ENCODE data around the gene GPER1.
A peak's percentile ranks its signal among the peaks of the same experiment; 100 is the strongest.

The GPER1 gene

DNA sequence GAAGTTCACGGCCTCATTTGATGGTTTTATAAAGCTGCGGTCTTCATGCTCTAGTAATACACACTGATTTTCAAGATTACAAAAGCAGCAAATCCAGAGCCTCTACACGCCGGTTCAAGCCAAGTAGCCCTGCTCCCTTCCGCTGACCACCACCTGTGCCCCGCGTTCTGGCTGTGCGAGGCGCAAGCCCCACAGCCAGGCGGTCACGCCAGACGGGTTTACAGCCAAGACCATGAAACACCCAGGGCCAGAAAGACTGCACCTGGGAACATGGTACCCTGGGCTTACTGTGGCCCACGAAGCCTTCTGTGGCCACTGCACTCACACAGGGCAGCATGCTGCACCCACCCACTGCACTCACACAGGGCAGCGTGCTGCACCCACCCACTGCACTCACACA lies 33.6 kb downstream of the GPER1 start:
- H3K4me3 ChIP-seq (ENCODE audit: low read depth, low read length) = no peak overlapping the region
- TF ChIP-seq MYC (IDR thresholded peaks at IDR 0.05; ENCODE audit: low read depth, low read length) (no peak), POLR2A (IDR thresholded peaks at IDR 0.05; ENCODE audit: extremely low read depth, insufficient read length) (no peak)
- TF ChIP-seq, protein P1, sequence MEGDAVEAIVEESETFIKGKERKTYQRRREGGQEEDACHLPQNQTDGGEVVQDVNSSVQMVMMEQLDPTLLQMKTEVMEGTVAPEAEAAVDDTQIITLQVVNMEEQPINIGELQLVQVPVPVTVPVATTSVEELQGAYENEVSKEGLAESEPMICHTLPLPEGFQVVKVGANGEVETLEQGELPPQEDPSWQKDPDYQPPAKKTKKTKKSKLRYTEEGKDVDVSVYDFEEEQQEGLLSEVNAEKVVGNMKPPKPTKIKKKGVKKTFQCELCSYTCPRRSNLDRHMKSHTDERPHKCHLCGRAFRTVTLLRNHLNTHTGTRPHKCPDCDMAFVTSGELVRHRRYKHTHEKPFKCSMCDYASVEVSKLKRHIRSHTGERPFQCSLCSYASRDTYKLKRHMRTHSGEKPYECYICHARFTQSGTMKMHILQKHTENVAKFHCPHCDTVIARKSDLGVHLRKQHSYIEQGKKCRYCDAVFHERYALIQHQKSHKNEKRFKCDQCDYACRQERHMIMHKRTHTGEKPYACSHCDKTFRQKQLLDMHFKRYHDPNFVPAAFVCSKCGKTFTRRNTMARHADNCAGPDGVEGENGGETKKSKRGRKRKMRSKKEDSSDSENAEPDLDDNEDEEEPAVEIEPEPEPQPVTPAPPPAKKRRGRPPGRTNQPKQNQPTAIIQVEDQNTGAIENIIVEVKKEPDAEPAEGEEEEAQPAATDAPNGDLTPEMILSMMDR (IDR thresholded peaks at IDR 0.05; ENCODE audit: low read depth, low read length) = no peak
- TF ChIP-seq, protein P2, sequence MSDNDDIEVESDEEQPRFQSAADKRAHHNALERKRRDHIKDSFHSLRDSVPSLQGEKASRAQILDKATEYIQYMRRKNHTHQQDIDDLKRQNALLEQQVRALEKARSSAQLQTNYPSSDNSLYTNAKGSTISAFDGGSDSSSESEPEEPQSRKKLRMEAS (IDR thresholded peaks at IDR 0.05; ENCODE audit: low read depth, low read length) = no peak
- DNase-seq (ENCODE audit: low read depth) = no peak

DNA sequence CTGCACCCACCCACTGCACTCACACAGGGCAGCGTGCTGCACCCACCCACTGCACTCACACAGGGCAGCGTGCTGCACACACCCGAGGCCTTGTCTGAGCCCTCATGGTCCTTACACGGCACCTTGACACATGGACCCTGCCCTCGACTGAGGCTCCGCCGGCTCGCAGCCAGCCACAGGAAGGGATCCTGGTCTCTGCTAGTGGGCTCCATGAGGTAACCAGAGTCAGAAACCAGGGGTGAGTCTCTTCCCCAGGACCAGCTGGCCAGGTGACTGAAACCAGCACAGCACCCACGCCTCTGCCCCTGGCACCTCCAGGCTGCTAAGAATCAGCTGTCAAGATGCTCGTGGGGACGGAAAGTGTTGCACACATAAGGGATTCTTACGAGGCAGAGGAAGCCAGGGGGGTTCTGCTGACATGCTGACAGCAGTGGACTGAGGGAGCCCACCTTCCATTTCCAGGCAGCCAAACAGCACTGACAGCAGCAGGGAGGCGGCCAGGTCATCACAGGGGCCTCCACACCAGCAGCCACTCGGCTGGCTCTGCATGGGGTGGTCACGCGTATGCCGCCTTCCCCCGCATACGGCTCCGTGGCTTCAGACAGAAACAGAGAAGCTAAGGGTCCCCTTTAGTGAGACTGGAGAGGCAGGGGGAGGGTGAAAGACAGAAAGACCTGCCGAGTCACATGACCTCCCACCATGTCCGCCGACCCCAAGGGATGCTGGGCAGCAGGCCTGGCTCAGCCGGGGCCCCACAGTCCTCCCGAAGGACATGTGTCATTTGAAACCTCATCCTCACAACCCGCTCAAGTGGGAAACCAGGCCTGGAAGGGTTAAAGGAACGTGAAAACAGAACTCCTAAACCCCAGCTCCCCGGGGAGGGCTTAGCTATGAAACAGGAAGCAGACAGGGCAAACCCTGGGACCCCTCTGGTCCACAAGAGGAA lies 34.2 kb downstream of the GPER1 start:
- no peak for TF ChIP-seq POLR2A (IDR thresholded peaks at IDR 0.05; ENCODE audit: extremely low read depth, insufficient read length)
- TF ChIP-seq, protein P1 (IDR thresholded peaks at IDR 0.05; ENCODE audit: low read depth, low read length) = no peak
- TF ChIP-seq, protein P2 (IDR thresholded peaks at IDR 0.05; ENCODE audit: low read depth, low read length) = no peak
- TF ChIP-seq MYC (IDR thresholded peaks at IDR 0.05; ENCODE audit: low read depth, low read length) = no peak
- H3K4me3 ChIP-seq (ENCODE audit: low read depth, low read length) = no peak overlapping the region
- DNase-seq (ENCODE audit: low read depth) = peak; percentile 83

DNA sequence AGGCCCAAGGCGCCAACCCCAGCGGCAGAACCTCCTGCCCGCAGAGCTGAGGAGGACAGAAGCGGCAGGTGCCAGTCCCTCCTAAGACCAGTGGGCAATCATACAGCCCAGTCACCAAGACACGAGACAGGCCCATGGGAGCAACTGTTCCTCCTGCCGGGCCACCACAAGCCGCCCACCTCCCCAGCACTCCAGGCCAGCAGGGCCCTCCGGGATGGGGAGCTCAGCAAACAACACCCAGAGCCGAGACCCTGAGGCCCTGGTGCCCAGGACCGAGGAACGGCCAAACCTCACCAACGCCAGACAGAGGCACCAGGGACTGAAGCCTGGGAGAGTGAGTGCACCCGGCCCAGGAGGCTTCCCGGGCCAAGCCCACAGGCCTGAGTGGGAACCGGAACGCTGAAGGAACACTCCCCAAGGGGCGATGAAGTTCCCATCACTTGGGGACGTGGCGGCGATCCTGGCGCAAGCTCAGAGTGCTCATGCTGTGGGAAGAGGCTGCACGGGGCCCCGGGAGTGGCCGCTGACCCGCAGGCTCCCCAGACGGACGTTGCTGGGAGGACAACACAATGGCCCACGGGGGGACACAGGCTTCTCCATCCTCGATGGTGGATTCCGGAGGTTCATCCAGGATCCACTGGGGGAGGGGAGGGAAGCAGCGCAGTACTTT lies 35.1 kb downstream of the GPER1 start:
- no peak overlapping the region for H3K4me3 ChIP-seq (ENCODE audit: low read depth, low read length)
- no peak for TF ChIP-seq POLR2A (IDR thresholded peaks at IDR 0.05; ENCODE audit: extremely low read depth, insufficient read length)
- TF ChIP-seq MYC (IDR thresholded peaks at IDR 0.05; ENCODE audit: low read depth, low read length) = no peak
- TF ChIP-seq, protein P1 (IDR thresholded peaks at IDR 0.05; ENCODE audit: low read depth, low read length) = no peak
- TF ChIP-seq, protein P2 (IDR thresholded peaks at IDR 0.05; ENCODE audit: low read depth, low read length) = no peak
- DNase-seq (ENCODE audit: low read depth) = no peak

DNA sequence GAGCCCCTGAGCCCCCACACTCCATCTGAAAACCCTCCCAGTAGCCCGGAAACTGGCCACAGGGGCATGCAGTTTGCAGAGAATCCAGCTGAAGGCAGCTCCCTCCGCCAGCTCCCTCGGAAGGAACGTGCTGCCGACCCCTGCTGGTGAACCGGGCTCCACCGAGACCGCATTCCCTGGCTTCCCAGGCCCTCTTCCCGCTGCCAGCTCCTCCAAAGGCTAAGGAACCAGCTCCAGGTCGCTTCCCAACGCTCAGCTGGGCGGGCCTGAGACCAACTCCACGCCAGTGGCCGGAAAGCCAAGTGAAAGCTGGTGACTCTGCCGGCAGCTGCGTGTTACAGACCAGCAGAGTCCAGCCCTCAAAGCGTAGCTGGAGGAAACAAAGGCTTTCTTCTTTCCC lies 35.8 kb downstream of the GPER1 start:
- no peak for DNase-seq (ENCODE audit: low read depth)
- H3K4me3 ChIP-seq (ENCODE audit: low read depth, low read length) = no peak overlapping the region
- TF ChIP-seq, protein P2 (IDR thresholded peaks at IDR 0.05; ENCODE audit: low read depth, low read length) = no peak
- TF ChIP-seq, protein P1 (IDR thresholded peaks at IDR 0.05; ENCODE audit: low read depth, low read length) = no peak
- no peak for TF ChIP-seq MYC (IDR thresholded peaks at IDR 0.05; ENCODE audit: low read depth, low read length)
- no peak for TF ChIP-seq POLR2A (IDR thresholded peaks at IDR 0.05; ENCODE audit: extremely low read depth, insufficient read length)

DNA sequence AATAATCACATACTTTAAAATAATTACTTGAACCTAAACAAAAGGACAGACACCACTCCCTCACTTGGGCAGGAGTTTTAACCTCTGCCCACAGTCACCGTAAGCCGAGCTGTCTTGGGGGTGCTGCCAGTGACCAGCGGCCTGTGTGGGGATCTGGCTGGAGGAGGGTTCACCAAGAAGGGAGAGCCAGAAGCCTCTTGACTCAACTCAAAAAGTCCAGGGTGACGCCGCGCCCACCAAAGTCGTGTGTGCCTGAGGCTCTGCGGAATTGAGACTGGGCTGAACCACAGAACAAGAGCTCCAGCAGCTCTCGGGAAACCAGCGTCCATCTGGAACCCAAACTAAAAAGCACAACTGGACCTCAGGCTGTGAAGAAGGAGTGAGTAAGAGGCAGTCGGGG lies 36.3 kb downstream of the GPER1 start:
- DNase-seq (ENCODE audit: low read depth) = no peak
- no peak overlapping the region for H3K4me3 ChIP-seq (ENCODE audit: low read depth, low read length)
- TF ChIP-seq, protein P1 (IDR thresholded peaks at IDR 0.05; ENCODE audit: low read depth, low read length) = no peak
- TF ChIP-seq MYC (IDR thresholded peaks at IDR 0.05; ENCODE audit: low read depth, low read length) = no peak
